ENCODE results near the gene NEK11.
"Not testable (repeated sequence)": the region's sequence is repeated elsewhere in the genome, so short reads cannot be mapped to it uniquely, and the experiment has no call there.

Gene NEK11

GRCh38 chr3:131026321-131027151 is at the start of gene NEK11, which contains the start of gene ASTE1:
Gene NEK11 (plus strand): TSS chr3:131026877. CDS start chr3:131029709, 2,832 bp downstream.
Gene ASTE1 (minus strand): TSS chr3:131026825. CDS start chr3:131025306, 1,519 bp downstream.
- peak; percentile 78 for DNase-seq

GRCh38 chr3:130979117-130979516 is 47.6 kb upstream of the NEK11 start:
- DNase-seq, result no peak

GRCh38 chr3:130981469-130981868 is 45.2 kb upstream of the NEK11 start:
- DNase-seq, result no peak

GRCh38 chr3:130990282-130990681 is 36.4 kb upstream of the NEK11 start:
- DNase-seq, result no peak

- no peak for DNase-seq
Measured at GRCh38 chr3:130991126-130991525, 35.6 kb upstream of the NEK11 start.

- DNase-seq, result no peak
Measured at GRCh38 chr3:130992344-130992743, 34.3 kb upstream of the NEK11 start.

GRCh38 chr3:130997289-130997688 is 29.4 kb upstream of the NEK11 start:
- DNase-seq, result no peak

- no peak for DNase-seq
Measured at GRCh38 chr3:131001071-131001470, 25.6 kb upstream of the NEK11 start.

GRCh38 chr3:131004603-131005002 is 22.1 kb upstream of the NEK11 start:
- DNase-seq, result no peak

GRCh38 chr3:131007256-131007655 is 19.4 kb upstream of the NEK11 start:
- DNase-seq, result no peak

GRCh38 chr3:131007782-131008181 is 18.9 kb upstream of the NEK11 start:
- DNase-seq, result no peak

- DNase-seq, result no peak
Measured at GRCh38 chr3:131008326-131008725, 18.4 kb upstream of the NEK11 start.

GRCh38 chr3:131009698-131010097 is 17.0 kb upstream of the NEK11 start:
- no peak for DNase-seq

GRCh38 chr3:131018970-131019369 is 7.7 kb upstream of the NEK11 start:
- DNase-seq, result no peak

GRCh38 chr3:131020122-131020693 is 6.5 kb upstream of the NEK11 start:
- DNase-seq, result no peak

GRCh38 chr3:131025539-131025938 is 1.1 kb upstream of the NEK11 start:
- no peak for DNase-seq

- DNase-seq, result no peak
Measured at GRCh38 chr3:131028844-131029243, 2.2 kb downstream of the NEK11 start.

GRCh38 chr3:131031660-131032059 is 5.0 kb downstream of the NEK11 start:
- DNase-seq, result no peak

GRCh38 chr3:131033480-131034080 is 6.9 kb downstream of the NEK11 start:
- DNase-seq, result no peak

GRCh38 chr3:131036200-131036816 is 9.6 kb downstream of the NEK11 start:
- no peak for DNase-seq

- no peak for DNase-seq
Measured at GRCh38 chr3:131036986-131037385, 10.3 kb downstream of the NEK11 start.

GRCh38 chr3:131038326-131038725 is 11.6 kb downstream of the NEK11 start:
- no peak for DNase-seq

GRCh38 chr3:131042271-131042985 is 15.8 kb downstream of the NEK11 start:
- DNase-seq, result not testable (repeated sequence)
